WTC11 (cell line): Measurements from ENCODE around the gene PSMA1.

Source experiments
- CTCF ChIP-seq: fragments of 200-600 bp; IDR thresholded peaks from 2 replicates; pipeline ENCODE4 v1.8.0; 2022; ENCODE audit warnings: antibody characterized with exemption
- FOXP1 ChIP-seq: sonication (generic); formaldehyde crosslinking; IDR thresholded peaks from 2 replicates; pipeline ENCODE4 v1.8.0; 2022; ENCODE audit warnings: missing genetic modification reagents, mild to moderate bottlenecking, moderate library complexity, borderline replicate concordance
- HMGXB4 ChIP-seq: sonication (generic); formaldehyde crosslinking; IDR thresholded peaks from 2 replicates; pipeline ENCODE4 v1.8.1; 2023; ENCODE audit warnings: mild to moderate bottlenecking, moderate library complexity, missing genetic modification reagents
- TCF7 ChIP-seq: sonication (generic); formaldehyde crosslinking; IDR thresholded peaks from 2 replicates; pipeline ENCODE4 v1.8.0; 2022; ENCODE audit warnings: mild to moderate bottlenecking, low read depth, missing genetic modification reagents, moderate library complexity
- USF1 ChIP-seq: sonication (generic); formaldehyde crosslinking; IDR thresholded peaks from 2 replicates; pipeline ENCODE4 v1.8.0; 2022; ENCODE audit warnings: mild to moderate bottlenecking, missing genetic modification reagents
- ZNF121 ChIP-seq: sonication (generic); formaldehyde crosslinking; IDR thresholded peaks from 2 replicates; pipeline ENCODE4 v1.8.0; 2023; ENCODE audit warnings: missing genetic modification reagents
- TF ChIP-seq, protein P1 (sequence below): fragments of 250-450 bp; sonication (Bioruptor Pico); IDR thresholded peaks from 2 replicates; pipeline ENCODE4 v1.9.0; 2021; ENCODE audit warnings: moderate library complexity, mild to moderate bottlenecking, inconsistent platforms, borderline replicate concordance

DNA sequence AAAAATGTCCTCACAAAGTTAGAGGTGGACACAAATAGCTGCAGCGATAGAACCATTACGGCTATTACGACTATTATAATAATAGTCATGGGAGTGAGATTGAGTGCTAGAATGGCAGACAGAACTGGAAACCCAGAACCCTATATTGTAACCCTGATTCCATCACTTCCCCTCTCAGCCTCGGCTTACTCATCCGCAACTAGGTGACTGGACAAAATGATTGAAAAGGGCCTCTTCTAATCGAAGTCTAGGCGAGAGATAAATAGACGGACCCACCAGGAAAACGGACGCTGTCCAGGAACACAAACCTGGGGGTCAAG is 629 bp downstream of the PSMA1 start:
- TF ChIP-seq HMGXB4 (CRISPR knock-in tag) (no peak), ZNF121 (CRISPR knock-in tag) (no peak), TCF7 (no peak), CTCF (no peak), USF1 (CRISPR knock-in tag) (no peak), FOXP1 (CRISPR knock-in tag) (no peak)
- TF ChIP-seq, protein P1, sequence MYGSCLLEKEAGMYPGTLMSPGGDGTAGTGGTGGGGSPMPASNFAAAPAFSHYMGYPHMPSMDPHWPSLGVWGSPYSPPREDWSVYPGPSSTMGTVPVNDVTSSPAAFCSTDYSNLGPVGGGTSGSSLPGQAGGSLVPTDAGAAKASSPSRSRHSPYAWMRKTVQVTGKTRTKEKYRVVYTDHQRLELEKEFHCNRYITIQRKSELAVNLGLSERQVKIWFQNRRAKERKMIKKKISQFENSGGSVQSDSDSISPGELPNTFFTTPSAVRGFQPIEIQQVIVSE (CRISPR knock-in tag), result no peak
